NCI-H524 treated with DMSO at 0.1 percent for 48 hours (cell line): ENCODE results near the gene IFNAR1.
"Not testable (repeated sequence)": the region's sequence is repeated elsewhere in the genome, so short reads cannot be mapped to it uniquely, and the experiment has no call there.

Experiments
- DNase-seq: peaks from one replicate; lab custom pipeline; 2025; lab: John Stamatoyannopoulos, UW

The IFNAR1 gene

DNA sequence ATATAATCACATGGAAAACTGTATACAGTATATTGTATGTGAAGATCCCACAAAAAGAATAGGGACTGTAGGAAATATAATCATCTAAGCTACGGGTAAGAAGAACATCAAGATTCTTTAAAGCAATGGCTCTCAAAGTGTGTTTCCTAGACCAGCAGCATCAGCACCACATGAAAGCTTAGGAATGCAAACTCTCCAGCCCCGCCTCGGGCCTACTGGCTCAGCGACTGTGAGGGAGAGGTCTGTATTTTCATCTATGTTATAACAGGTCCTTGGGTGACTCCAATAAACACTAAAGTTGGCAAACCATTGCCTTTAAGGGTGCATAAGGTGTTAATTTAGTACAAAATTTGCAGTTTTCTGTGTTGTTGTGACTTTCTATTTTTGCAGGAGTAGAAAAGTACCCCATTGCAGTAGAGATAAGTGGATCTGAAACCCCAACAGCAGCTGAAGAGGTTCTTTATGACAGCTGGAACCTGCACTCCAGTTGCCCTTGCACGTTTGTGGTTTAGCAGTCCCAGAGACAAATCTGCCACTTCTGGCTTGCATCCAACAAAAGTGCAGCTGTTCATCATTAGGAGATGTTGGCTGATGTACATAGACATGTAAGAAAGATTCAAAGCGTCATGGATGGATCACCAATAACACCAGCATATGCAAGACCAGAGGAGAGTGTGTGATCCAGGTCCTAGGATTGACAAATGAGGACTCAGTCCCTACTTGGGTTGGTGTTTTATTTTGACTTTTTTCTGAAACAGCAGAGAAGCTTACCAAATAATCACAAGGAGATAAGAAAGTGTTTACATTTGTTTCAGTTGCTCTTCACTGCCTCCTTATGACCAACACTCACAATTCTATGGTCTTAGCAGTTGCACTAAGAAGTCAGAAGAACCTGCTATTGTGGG is 15.9 kb upstream of the IFNAR1 start:
- DNase-seq, result peak; percentile 98

DNA sequence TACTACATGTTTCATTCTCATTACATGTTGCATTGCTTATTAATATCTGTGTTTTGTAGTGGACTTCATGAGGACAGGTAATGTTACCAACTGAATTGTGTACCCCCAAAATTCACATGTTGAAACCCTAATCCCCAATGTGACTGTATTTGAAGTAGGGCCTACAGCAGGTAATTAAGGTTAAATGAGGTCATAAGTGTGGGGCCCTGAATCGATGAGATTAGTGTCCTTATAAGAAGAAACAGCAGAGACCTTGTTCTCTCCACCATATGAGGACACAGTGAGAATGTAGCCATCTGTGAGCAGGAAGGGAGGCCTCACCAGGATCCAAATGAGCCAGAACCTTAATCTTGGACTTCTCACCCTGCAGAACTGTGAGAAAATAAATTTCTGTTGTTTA is 15.0 kb upstream of the IFNAR1 start:
- DNase-seq, result no peak

DNA sequence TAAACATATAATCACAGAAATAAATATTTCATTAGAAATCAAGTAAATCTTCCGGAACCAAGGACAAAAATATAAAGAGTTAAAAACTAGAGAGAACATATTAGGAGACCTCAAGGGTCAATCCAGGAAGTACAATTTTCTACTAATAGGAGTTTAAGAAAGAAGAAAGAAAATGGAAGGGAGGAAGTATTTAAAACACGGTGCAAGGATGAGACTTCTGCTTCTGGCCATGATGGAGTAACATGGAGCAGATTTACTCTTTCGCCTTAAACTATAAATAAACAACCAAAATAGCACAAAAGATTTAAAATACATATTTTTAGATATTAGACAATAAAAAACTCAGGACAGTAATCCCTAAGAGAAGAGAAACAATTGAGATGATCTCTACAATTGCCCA is 12.6 kb upstream of the IFNAR1 start:
- no peak for DNase-seq

DNA sequence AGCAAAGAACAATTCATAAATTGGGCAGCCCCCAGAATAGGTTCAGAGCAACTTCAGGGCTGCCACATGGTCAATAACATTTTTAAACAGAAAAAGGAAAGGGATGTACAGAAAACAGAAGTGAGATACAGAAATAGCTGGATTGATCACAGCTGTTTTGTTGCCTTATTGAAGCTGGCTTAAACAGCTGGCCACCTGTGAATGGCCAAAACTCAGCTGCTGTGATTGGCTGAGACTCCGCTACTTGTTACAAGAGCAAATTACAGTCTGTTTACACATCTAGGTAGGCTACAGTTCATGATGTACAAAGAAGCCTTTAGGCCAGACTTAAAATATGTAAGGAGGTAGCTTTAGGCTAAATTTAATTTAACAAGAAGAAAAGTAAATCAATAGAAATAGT is 11.6 kb upstream of the IFNAR1 start:
- no peak for DNase-seq

DNA sequence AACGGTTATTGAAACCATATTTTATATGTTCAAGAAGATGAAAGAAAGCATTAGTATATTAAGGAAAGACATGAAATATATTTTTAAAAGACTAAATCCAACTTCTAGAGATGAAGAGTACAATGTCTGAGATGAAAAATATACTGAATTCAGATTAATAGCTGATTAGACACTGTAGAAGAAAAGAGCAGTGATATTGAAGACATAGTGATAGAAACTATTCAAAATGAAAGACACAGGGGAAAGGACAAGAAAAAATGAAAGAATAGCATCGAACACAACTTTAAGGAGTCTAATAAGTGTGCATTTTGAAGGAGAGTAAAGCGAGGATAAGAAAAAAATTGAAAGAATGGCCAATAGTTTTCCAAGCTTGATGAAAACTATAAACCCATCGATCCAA is 11.2 kb upstream of the IFNAR1 start:
- no peak for DNase-seq

DNA sequence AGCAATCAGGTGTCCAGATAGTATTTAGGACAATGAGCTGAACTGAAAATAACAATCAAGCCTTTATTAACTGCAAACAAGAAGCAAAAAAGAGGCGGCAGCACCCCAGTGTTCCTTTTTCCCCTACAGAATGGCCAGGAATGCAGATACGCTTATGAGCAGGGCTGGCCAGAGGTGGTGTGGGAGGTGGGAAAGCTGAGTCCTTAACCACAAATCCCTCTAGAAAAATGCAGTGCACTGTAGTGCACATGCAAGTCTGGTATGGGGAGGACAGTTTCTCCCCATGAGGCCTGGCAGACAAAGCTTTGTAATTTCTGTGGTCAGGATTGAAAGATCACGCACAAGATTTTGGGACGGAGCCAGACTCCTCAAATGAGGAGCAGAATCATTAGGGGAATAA is 10.7 kb upstream of the IFNAR1 start:
- DNase-seq, result no peak

DNA sequence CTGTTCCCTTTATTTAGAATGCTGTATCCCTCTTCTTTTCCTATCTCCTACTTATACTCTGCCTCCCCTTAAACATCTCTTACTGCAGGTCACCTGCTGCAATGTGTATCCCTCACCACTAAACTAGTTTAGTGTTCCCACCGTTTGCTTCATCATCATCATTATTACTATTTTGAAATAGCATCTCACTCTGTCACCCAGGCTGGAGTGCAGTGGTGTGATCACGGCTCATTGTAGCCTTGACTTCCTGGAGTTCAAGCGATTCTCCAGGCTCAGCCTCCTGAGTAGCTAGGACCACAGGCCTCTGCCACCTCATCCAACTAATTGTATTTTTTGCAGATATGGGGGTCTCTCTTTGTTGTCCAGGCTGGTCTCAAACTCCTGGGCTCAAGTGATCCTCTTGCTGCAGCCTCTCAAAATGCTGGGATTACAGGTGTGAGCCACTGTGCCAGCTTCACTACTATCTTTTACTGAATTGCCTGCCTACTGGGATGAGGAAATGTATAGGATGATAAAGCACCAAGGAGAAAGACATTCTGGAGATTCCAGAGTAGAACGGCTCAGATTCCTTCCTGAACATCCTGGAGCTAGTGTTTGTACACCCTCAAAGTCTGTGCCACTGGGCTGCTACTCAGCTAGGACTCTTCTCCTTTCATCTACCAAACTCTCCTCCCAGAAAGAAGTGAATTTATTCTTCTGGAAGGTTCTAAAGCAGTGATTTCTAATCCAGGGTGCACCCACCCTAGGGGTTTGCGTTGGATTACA is 8.6 kb upstream of the IFNAR1 start:
- no peak for DNase-seq

DNA sequence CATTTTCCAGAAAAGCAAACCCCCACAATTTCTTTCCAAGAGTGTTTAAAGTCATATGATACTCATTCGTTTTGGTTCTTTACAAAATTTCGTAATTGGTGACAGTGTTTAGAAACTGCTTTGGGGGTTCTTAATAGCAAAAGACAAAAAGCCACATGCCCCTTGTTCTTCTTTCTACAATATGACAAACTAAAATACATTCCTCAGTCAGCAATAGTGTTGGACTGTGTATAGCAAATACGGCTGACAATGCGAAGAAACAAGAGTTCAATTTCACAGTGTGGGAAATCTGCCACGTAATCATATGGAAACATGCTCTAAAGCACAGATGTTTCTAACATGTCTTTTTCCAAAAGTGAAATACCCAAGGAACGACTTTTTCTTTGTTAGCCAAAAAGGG is 7.6 kb upstream of the IFNAR1 start:
- DNase-seq, result no peak

DNA sequence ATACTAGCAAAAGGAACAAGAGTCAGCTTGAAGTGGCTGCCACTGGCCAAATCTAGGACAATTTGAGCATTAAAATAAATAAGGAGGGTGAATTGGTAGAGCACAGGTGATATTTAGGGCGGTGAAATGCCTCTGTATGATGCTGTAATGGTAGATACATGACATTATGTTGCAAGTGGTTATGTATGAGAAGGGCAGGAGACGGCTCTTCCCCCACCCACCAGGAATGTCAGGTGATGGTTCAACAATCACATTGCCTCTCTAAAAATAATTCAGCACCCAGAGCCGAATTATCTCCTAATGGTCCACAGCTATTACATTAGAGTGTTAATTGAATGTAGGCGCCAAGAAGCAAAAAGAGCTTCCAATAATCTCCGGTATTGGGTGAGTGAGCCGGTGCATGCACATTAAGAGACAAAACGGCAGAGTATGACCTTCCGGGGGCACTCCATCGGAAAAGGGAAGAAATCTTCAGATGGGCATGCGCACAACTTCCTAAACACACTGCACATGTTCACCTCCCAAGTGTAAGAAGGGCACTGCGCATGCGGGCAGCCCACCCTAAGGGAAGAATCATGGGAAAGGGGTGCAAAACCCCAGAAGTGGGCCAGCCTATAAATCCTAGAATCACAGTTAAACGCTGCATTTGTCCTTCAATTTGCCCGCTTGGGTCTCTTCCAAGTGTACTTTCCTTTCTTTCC is 6.8 kb upstream of the IFNAR1 start:
- DNase-seq, result no peak

DNA sequence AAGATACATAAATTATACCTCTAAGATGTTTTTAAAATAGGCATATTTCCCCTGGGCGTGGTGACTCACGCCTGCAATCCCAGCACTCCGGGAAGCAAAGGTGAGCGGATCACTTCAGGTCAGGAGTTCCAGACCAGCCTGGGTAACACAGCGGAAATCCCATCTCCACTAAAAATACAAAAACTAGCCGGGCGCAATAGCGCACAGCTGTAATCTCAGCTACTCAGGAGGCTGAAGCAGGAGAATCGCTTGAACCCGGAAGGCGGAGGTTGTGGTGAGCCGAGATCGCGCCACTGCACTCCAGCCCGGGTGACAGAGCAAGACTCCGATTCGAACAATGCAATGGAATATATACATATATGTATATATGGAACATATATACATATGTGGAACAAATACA is 3.8 kb upstream of the IFNAR1 start:
- DNase-seq, result not testable (repeated sequence)

DNA sequence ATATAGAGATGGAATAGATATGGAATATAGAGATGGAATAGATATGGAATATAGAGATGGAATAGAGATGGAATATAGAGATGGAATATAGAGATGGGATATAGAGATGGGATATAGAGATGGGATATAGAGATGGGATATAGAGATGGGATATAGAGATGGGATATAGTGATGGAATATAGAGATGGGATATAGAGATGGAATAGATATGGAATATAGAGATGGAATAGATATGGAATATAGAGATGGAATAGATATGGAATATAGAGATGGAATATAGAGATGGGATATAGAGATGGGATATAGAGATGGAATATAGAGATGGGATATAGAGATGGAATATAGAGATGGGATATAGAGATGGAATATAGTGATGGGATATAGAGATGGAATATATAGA is 1.2 kb upstream of the IFNAR1 start:
- not testable (repeated sequence) for DNase-seq

DNA sequence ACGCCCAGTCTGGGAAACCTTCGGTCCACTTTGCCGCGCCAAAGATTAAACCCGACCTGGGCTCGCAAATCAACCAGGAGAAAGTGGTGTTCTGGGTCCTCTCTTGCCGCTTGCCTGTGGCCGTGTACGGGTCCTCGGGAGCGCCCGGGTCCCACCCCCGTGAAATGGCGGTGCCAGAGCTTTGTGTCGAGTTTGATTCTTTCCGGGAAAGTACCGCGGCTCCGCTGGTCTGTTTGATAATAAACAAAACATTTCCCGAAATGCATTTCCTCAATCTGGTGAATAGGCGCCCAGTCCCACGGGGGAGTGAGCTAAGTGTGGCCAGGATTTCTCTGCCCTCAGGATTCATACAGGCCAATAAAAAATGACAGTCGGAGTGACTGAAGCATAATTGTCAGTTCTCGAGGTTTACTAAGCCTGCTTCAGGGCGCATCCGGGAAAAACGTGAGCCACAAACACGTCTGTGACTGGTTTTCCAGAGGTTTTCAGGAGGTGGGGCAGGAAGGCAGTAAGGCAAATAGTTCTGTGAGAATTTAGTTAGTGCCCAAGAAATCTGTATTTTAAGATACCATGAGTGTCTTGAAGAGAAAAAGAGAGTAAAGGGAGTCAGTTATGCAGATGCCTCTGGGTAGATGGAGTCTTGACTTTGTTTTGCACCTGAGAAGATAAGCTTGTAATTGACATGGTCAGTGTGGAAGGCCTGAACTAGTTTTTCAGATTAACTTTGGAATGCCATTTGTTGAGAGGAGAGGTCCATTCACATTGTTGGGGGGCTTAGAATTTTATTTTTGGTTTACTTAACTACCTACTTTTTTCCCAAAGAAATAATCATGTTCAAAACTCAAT is 675 bp downstream of the IFNAR1 start:
- DNase-seq, result no peak

DNA sequence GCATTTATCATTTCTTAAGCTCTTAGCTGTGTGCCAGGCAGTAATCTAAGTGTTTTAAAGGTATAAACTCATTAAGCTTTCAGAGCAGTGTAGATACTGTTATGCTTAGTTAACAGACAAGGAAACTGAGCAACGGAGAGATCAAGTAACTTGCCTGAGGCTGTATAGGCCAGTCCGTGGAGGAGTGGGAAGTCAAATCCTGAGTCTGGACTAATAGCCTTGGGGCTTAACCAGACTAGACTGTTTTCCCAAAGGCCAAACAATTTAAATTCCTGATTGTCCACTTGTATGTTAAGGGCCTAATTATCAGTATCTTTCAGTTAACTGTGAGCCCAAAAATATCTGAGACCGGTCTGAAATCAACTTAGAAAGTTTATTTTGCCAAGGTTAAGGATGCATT is 2.6 kb downstream of the IFNAR1 start:
- DNase-seq, result no peak

DNA sequence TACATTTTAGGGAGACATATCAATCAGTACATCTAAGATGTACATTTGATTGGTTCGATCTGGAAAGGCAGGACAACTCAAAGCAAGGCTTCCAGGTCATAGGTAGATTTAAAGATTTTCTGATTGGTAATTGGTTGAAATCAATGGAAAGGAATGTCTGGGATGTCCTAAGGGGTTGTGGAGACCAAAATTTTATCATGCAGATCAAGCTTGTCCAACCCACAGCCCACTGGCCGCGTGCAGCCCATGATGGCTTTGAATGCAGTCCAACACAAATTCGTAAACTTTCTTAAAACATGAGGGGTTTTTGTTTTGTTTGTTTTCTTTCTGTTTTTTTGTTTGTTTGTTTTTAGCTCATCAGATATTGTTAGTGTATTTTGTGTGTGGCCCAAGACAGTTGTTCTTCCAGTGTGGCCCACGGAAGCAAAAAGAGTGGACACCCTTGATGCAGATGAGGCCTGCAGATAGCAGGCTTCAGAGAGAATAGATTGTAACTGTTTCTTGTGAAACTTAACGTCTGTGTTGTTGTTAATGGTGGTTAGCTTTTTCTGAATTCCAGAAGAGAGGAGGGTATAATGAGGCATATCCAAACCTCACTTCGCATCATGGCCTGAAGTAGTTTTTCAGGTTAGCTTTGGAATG is 3.1 kb downstream of the IFNAR1 start:
- no peak for DNase-seq

DNA sequence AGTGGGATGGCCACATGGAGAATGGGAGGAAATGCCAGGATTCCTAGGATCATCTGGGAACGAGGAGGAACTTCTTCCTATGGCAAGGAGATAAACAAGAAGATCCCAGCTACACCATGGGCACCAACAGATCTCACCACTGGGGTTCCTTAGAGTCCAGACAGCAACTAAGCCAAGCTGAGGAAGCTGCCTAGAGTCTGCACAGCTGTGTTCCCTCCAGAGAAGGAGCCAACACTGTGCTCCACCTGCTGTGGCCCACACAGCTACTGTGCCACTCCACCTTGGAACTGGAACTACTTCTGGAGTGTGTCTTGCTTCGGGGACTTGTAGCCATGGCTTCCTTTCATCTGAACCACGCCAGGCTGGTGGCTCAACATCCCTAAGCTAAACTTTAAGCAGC is 6.0 kb downstream of the IFNAR1 start:
- no peak for DNase-seq

DNA sequence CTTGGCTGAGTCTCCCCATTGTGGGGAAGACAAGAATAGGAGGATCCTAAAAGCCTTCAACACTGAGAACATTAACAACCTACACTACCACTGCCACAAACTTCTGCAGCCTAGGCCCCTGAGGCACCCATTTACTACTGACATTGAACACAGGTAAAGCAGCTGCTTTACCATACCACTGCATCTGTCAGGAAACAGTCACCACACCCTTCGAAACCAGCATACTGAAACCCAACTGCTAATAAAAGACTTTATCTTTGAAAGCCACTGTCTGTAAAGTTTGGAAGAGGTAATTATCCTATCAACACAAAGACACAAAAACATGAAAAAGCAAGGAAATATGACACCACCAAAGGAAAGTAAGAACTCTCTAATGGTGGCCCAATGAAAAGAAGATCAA is 7.4 kb downstream of the IFNAR1 start:
- no peak for DNase-seq

DNA sequence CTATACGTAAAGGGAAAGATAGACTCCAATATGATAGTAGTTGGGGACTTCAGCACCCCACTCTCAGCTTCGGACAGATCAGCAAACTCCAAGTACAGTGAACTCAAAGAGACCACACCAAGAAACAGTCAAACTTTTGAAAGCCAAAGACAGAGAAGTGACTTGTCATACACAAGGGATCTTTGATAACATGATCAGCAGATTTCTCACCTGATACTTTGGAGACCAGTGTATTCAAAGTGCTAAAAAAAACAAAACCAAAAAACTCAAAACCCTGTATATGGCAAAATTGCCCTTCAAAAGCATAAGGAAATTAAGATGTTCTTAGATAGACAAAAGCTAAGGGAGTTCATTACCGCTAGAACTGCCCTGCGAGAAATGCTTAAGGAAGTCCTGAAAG is 9.4 kb downstream of the IFNAR1 start:
- no peak for DNase-seq

DNA sequence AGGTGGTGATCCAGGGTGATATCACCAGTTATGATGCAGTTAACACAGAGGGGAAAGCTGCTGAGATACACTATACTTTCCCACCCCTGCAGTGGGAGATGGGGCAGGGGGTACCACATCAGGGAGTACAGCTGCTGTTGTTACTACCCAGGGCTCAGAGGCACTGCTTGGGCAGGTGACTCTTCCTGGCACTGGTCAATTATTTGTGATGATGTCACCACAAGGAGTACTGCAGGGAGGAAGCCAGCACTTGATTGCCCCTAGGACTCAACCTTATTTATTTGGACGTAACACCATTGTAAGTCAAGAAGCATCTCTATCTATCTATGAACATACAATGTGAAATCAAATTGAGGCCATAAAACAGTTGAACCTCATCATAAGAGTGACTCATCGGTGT is 10.1 kb downstream of the IFNAR1 start:
- DNase-seq, result no peak

DNA sequence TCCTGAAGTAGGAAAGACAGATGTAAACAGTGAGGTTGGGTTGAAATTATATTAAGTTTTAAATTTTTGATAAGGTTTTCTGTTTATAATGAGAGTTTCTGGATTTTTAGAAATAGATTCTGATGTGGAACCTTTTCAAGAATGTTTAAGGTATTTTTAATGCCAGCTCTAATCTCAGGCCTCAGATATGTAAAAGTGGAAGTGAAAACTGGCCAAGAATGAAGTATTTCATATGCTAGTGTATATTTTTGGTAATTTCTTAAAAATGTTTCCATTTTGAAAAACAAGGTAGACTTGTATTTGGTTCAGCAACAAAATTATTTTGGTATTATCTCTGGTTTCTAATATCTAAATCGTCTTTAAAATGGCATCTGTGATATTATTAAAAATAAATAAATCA is 14.4 kb downstream of the IFNAR1 start:
- DNase-seq, result no peak

DNA sequence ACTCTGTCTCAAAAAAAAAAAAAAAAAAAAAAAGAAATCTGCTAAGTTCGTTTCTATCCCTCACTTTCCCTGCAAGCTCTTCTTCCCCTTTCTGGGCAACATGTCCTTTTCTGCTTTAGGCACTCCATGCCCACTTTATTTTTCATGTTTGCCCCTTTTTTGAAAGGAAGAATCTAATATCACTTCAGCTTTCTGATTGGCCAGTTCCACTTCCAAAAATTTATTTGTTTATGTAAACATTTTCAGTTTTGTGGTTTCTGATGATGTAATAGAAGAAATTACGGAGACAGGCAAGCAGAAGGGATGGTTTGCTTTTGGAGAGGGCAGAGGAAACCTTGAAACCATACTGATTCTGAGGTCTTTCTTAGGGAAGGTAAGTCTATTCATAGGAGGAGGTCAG is 15.1 kb downstream of the IFNAR1 start:
- no peak for DNase-seq

DNA sequence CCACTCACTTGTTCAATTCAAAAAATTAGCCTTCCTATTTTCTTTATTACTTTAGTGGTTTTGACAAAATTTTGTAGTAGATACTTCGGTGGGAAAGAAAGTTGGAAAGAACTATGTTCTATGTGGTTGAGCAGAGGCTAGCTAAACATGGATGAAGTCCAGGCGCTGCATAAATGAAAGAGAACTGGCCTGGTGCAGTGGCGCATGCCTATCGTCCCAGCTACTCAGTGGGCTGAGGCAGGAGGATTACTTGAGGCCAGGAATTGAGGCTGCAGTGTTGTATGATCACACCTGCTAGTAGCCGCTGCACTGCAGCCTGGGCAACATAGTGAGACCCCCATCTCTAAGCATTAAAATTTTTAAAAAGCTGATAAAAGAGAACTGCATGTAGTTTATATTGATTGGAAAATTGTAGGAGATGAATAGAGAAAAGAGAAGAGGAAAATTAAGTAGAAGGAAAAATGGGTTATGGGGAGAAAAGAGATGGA is 21.0 kb downstream of the IFNAR1 start:
- DNase-seq, result no peak
